Loucy (cell line): ENCODE measurements around the gene SORCS2.

Experiments
- H2AFZ ChIP-seq: fragments of 200-600 bp; sonication (generic); 2 replicates; pipeline ENCODE4 v1.6.0; 2016; ENCODE audit warnings: antibody characterized with exemption, mild to moderate bottlenecking, low read length, moderate library complexity
- H3F3A ChIP-seq: fragments of 200-600 bp; 2 replicates; pipeline ENCODE4 v1.6.0; 2016; ENCODE audit warnings: antibody characterized with exemption, low read depth, mild to moderate bottlenecking
- H3K27me3 ChIP-seq: fragments of 200-600 bp; sonication (generic); 2 replicates; pipeline ENCODE4 v1.6.1; 2014; ENCODE audit warnings: low read length, mild to moderate bottlenecking; ENCODE audit not compliant: insufficient read depth, poor library complexity, severe bottlenecking
- H3K36me3 ChIP-seq: fragments of 200-600 bp; sonication (generic); 2 replicates; pipeline ENCODE4 v1.6.1; 2016; ENCODE audit warnings: low read length; ENCODE audit not compliant: insufficient read depth
- H3K4me1 ChIP-seq: fragments of 200-600 bp; sonication (generic); 2 replicates; pipeline ENCODE4 v1.5.1; 2014; ENCODE audit warnings: low read length, mild to moderate bottlenecking; ENCODE audit not compliant: insufficient read depth, poor library complexity, severe bottlenecking
- H3K4me2 ChIP-seq: fragments of 200-600 bp; sonication (generic); 2 replicates; pipeline ENCODE4 v1.6.0; 2014; ENCODE audit warnings: antibody characterized with exemption, low read length, low read depth, mild to moderate bottlenecking; ENCODE audit not compliant: poor library complexity, severe bottlenecking
- H3K4me3 ChIP-seq: fragments of 200-600 bp; sonication (generic); 2 replicates; pipeline ENCODE4 v1.5.1; 2014; ENCODE audit warnings: low read length, mild to moderate bottlenecking, mixed read lengths; ENCODE audit not compliant: poor library complexity, severe bottlenecking
- H3K79me2 ChIP-seq: fragments of 200-600 bp; sonication (generic); 2 replicates; pipeline ENCODE4 v1.6.1; 2014; ENCODE audit warnings: low read length; ENCODE audit not compliant: insufficient read depth
- H3K9ac ChIP-seq: fragments of 200-600 bp; sonication (generic); 2 replicates; pipeline ENCODE4 v1.6.0; 2014; ENCODE audit warnings: mild to moderate bottlenecking, low read depth, low read length, moderate library complexity; ENCODE audit not compliant: poor library complexity, severe bottlenecking
- H3K9me2 ChIP-seq: fragments of 200-600 bp; sonication (generic); replicated peaks from 2 replicates; pipeline ENCODE4 v1.6.1; 2016; ENCODE audit warnings: low read depth, low read length, mixed read lengths
- H3K9me3 ChIP-seq: fragments of 200-600 bp; sonication (generic); 2 replicates; pipeline ENCODE4 v1.6.1; 2014; ENCODE audit warnings: mild to moderate bottlenecking, antibody characterized with exemption, low read length, low read depth; ENCODE audit not compliant: insufficient read depth
- H4K20me1 ChIP-seq: fragments of 200-600 bp; sonication (generic); 2 replicates; pipeline ENCODE4 v1.6.0; 2014; ENCODE audit warnings: antibody characterized with exemption, low read length, mild to moderate bottlenecking; ENCODE audit not compliant: insufficient read depth, poor library complexity, severe bottlenecking
- EZH2phosphoT487 ChIP-seq: fragments of 200-600 bp; IDR thresholded peaks from 2 replicates; pipeline ENCODE4 v1.6.1; 2018; ENCODE audit warnings: antibody characterized with exemption, mild to moderate bottlenecking, moderate library complexity, borderline replicate concordance
- TF ChIP-seq, protein P1 (sequence below): fragments of 200-600 bp; sonication (generic); conservative IDR thresholded peaks from 2 replicates; pipeline ENCODE4 v1.5.1; 2014; ENCODE audit warnings: mild to moderate bottlenecking, antibody characterized with exemption, low read length

Gene SORCS2

DNA sequence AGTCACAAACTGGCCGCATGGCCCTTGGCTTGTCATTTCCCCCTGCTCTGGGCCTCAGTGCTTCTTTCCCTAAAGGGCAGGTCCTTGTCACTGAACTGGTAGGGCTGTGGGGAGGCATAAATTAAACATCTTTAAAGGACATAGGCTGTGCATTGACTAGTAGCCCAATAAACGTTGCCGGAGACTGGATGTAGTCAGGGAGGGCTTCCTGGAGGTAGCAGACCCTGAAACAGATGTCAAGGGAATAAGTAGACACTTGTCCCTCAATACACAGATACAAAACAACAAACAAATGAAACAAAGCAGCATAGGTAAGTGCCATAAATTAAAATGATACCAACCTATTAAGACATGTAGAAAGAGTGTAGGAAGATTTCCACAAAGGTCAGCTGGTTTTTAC is 314.2 kb downstream of the SORCS2 start:
- Histone ChIP-seq H3K9me3 (peaks cover 6% of the 10 kb centered on the region; the same call in 1 of the 2 replicates), H4K20me1 (no peaks in the 10 kb centered on the region), H3K36me3 (no peaks in the 10 kb centered on the region), H3K79me2 (no peaks in the 10 kb centered on the region), H3K9ac (no peak overlapping the region), H3K4me2 (no peak overlapping the region), H3K4me1 (no peaks in the 10 kb centered on the region), H3K9me2 (no peaks in the 10 kb centered on the region), H2AFZ (no peak overlapping the region), H3F3A (no peaks in the 10 kb centered on the region), H3K4me3 (no peak overlapping the region), H3K27me3 (no peaks in the 10 kb centered on the region)
- TF ChIP-seq, protein P1, sequence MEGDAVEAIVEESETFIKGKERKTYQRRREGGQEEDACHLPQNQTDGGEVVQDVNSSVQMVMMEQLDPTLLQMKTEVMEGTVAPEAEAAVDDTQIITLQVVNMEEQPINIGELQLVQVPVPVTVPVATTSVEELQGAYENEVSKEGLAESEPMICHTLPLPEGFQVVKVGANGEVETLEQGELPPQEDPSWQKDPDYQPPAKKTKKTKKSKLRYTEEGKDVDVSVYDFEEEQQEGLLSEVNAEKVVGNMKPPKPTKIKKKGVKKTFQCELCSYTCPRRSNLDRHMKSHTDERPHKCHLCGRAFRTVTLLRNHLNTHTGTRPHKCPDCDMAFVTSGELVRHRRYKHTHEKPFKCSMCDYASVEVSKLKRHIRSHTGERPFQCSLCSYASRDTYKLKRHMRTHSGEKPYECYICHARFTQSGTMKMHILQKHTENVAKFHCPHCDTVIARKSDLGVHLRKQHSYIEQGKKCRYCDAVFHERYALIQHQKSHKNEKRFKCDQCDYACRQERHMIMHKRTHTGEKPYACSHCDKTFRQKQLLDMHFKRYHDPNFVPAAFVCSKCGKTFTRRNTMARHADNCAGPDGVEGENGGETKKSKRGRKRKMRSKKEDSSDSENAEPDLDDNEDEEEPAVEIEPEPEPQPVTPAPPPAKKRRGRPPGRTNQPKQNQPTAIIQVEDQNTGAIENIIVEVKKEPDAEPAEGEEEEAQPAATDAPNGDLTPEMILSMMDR = no peak
- TF ChIP-seq EZH2phosphoT487 = no peak

DNA sequence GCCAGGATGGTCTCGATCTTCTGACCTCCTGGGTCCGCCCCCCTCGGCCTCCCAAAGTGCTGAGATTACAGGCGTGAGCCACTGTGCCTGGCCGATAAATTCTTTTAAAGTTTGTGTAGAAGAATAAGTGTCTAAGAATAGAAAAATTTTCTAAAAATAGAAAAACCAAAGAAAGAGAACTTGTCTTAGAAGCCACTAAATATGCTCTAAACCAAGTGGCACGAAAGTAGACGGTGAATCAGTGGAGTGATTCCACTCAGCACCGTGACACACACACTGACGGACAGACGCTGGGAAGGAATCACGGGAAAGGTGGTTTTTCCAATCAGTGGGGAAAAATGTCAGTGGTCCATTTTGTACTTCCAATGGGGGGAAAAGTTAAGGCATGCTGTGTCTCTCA is 315.0 kb downstream of the SORCS2 start:
- H3K27me3 ChIP-seq = no peaks in the 10 kb centered on the region
- H3F3A ChIP-seq = no peaks in the 10 kb centered on the region
- no peak overlapping the region for H3K9ac ChIP-seq
- H3K4me3 ChIP-seq = no peak overlapping the region
- H3K9me3 ChIP-seq = peaks cover 6% of the 10 kb centered on the region; the same call in 1 of the 2 replicates
- H3K36me3 ChIP-seq = no peaks in the 10 kb centered on the region
- no peaks in the 10 kb centered on the region for H3K4me1 ChIP-seq
- H3K4me2 ChIP-seq = no peak overlapping the region
- TF ChIP-seq, protein P1 = no peak
- TF ChIP-seq EZH2phosphoT487 = no peak
- no peaks in the 10 kb centered on the region for H3K79me2 ChIP-seq
- H2AFZ ChIP-seq = no peak overlapping the region
- no peaks in the 10 kb centered on the region for H3K9me2 ChIP-seq
- no peaks in the 10 kb centered on the region for H4K20me1 ChIP-seq

DNA sequence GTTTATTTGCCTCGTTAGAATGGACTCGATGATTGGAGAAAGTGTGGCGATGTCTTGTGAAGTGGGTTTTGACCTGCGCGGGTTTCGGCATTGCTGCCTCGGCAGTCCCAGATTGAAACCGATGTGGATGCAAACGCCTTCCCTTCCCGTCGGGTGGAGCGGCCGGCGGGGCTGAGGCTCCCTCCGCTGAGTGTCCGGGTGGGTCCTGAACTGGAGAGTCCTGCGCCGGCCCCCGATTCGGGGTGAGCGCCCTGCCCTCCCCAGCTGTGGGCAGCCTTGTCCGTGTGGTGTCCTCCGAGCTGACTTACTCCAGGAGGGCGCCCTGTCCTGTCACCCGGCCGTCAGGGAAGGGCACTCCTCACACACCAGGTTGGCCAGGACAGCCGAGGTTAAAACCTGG is 317.7 kb downstream of the SORCS2 start:
- H4K20me1 ChIP-seq = no peaks in the 10 kb centered on the region
- peaks cover 2% of the 10 kb centered on the region; the same call in 1 of the 2 replicates for H3K9me3 ChIP-seq
- no peak overlapping the region for H3K4me3 ChIP-seq
- H3K4me2 ChIP-seq = no peak overlapping the region
- H3K4me1 ChIP-seq = no peaks in the 10 kb centered on the region
- TF ChIP-seq, protein P1 = no peak
- TF ChIP-seq EZH2phosphoT487 = no peak
- H2AFZ ChIP-seq = no peak overlapping the region
- no peaks in the 10 kb centered on the region for H3K36me3 ChIP-seq
- no peaks in the 10 kb centered on the region for H3K27me3 ChIP-seq
- H3K9ac ChIP-seq = no peak overlapping the region
- no peaks in the 10 kb centered on the region for H3K9me2 ChIP-seq
- no peaks in the 10 kb centered on the region for H3K79me2 ChIP-seq
- no peaks in the 10 kb centered on the region for H3F3A ChIP-seq
